ENCODE measurements around the gene LRRC17. TPM values are rescaled to one million over a fixed set of nuclear protein-coding genes. Genes with fewer than 3 reads are reported as not detected.

The LRRC17 gene
- total and polyA plus RNA-seq, 2 of the 4 experiments (the other 2 are of a cell fraction) = 250 to 280 TPM

DNA sequence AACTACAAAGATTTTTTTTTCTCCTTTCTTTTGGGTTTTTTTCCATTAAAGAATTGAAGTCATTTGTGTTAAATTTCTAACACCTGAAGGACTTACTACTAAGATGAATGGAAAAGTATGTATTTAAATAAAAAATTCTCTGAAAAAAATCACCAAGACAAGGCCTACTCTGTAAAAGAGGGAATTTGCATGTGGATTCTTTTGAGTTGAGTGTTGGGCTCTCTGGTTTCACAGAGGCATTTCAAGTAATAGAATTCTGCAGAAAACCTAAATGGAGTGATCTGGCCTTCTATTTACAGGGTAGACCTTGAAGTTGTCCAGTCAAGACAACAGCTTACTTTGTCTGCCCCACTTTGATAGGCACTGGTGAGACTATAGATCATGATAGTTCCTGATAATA, 4.1 kb downstream of the LRRC17 start:
- no peak for TF ChIP-seq SMC3 (IDR thresholded peaks at IDR 0.05; ENCODE audit: low read depth, low read length)
- no peak for TF ChIP-seq RCOR1 (IDR thresholded peaks at IDR 0.05; ENCODE audit: insufficient replicate concordance, low read length)
- TF ChIP-seq MAZ (IDR thresholded peaks at IDR 0.05; ENCODE audit: borderline replicate concordance, low read depth, low read length) = no peak
- no peak for TF ChIP-seq NFE2L2 (IDR thresholded peaks at IDR 0.05; ENCODE audit: low read depth, low read length)
- TF ChIP-seq FOS (IDR thresholded peaks at IDR 0.05; ENCODE audit: low read depth, low read length) = no peak
- TF ChIP-seq, protein P1, sequence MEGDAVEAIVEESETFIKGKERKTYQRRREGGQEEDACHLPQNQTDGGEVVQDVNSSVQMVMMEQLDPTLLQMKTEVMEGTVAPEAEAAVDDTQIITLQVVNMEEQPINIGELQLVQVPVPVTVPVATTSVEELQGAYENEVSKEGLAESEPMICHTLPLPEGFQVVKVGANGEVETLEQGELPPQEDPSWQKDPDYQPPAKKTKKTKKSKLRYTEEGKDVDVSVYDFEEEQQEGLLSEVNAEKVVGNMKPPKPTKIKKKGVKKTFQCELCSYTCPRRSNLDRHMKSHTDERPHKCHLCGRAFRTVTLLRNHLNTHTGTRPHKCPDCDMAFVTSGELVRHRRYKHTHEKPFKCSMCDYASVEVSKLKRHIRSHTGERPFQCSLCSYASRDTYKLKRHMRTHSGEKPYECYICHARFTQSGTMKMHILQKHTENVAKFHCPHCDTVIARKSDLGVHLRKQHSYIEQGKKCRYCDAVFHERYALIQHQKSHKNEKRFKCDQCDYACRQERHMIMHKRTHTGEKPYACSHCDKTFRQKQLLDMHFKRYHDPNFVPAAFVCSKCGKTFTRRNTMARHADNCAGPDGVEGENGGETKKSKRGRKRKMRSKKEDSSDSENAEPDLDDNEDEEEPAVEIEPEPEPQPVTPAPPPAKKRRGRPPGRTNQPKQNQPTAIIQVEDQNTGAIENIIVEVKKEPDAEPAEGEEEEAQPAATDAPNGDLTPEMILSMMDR (conservative IDR thresholded peaks at IDR 0.05; ENCODE audit: low read depth, low read length) = no peak
- TF ChIP-seq RAD21 (IDR thresholded peaks at IDR 0.05; ENCODE audit: low read length) = no peak
- TF ChIP-seq CEBPB (IDR thresholded peaks at IDR 0.05; ENCODE audit: low read depth, low read length) = no peak
- TF ChIP-seq CHD1 (IDR thresholded peaks at IDR 0.05; ENCODE audit: low read depth, low read length) = no peak
- TF ChIP-seq MXI1 (IDR thresholded peaks at IDR 0.05; ENCODE audit: borderline replicate concordance, low read depth, low read length) = no peak
- ChIA-PET POLR2A (ENCODE audit: unreplicated experiment) (no interaction called here), CTCF (interaction anchor here (1.1 to 1.9 kb wide), 3 partner anchors 11 to 145 kb away, joined by 4 to 14 read pairs (median 5); no protein-coding TSS in a partner anchor)
- no peak overlapping the region for H3K18ac ChIP-seq (ENCODE audit: low read depth, low read length)
- H3K23ac ChIP-seq (ENCODE audit: low read depth, low read length) = no peak overlapping the region
- no peaks in the 10 kb centered on the region for H3K27me3 ChIP-seq (ENCODE audit: control insufficient read depth, insufficient read depth, low read length)
- H2BK20ac ChIP-seq (ENCODE audit: low read depth, low read length) = no peak overlapping the region
- H4K91ac ChIP-seq (ENCODE audit: insufficient read depth, low read depth, low read length) = no peak overlapping the region
- no peak overlapping the region for H4K8ac ChIP-seq (ENCODE audit: low read depth in 2 of 2, low read length in 2 of 2)
- dilution Hi-C loops (cut with HindIII; ENCODE audit: low sequenced_read_pairs, unreplicated experiment) (no loop called here), intact Hi-C loops (cut with micrococcal nuclease) (loop anchor here (1.0 kb wide), 1 partner anchor 145 kb away; no protein-coding TSS in a partner anchor), in situ Hi-C loops (cut with MboI; ENCODE audit: low sequenced_read_pairs) (no loop called here)
- H4K5ac ChIP-seq (ENCODE audit: low read depth, low read length) = no peak overlapping the region
- peak; percentile 45 for ATAC-seq (ENCODE audit: low read depth)
- peak overlapping the region; percentile 41; the same call in 1 of the 2 replicates for H3K4ac ChIP-seq (ENCODE audit: low read depth, low read length)
- peaks cover 13% of the 10 kb centered on the region for H3K4me1 ChIP-seq (ENCODE audit: control insufficient read depth, insufficient read depth, low read length)
- H2AK5ac ChIP-seq (ENCODE audit: low read depth, low read length) = 0 out of 2 replicates have a peak overlapping the region, but pooled peaks have one; percentile 50
- H2BK15ac ChIP-seq (ENCODE audit: low read depth, low read length) = no peak overlapping the region
- no peak overlapping the region for H2AK9ac ChIP-seq (replicated peaks; ENCODE audit: low read depth, low read length, poor library complexity)
- peak overlapping the region; percentile 81; the same call in 1 of the 2 replicates for H3K4me2 ChIP-seq (ENCODE audit: low read depth, low read length)
- H3K56ac ChIP-seq (ENCODE audit: extremely low read depth, insufficient read depth, low read length) = no peak overlapping the region
- no peaks in the 10 kb centered on the region; the same call in 1 of the 2 replicates for H4K20me1 ChIP-seq (ENCODE audit: insufficient read depth, low read length)
- H3K36me3 ChIP-seq (ENCODE audit: control insufficient read depth, insufficient read depth, low read length) = no peaks in the 10 kb centered on the region
- peak overlapping the region; percentile 68; the same call in 1 of the 2 replicates for H2BK120ac ChIP-seq (ENCODE audit: low read depth, low read length)
- BruUV-seq (replicated peaks) = no TSS peak
- no peak overlapping the region for H2AFZ ChIP-seq (replicated peaks; ENCODE audit: low read length, poor library complexity)
- H3K9ac ChIP-seq (ENCODE audit: low read depth, low read length) = no peak overlapping the region
- no peak overlapping the region for H3K4me3 ChIP-seq (ENCODE audit: insufficient read depth, low read depth, low read length)
- peak overlapping the region; percentile 76 for H2BK5ac ChIP-seq (ENCODE audit: low read depth, low read length, poor library complexity, severe bottlenecking)
- no peak overlapping the region; the same call in 1 of the 2 replicates for H3K14ac ChIP-seq (replicated peaks; ENCODE audit: low read depth, low read length)
- DNase-seq = peak; percentile 73
- no peaks in the 10 kb centered on the region for H3K9me3 ChIP-seq (ENCODE audit: control insufficient read depth, insufficient read depth, low read length)
- peaks cover 9 to 51% of the 10 kb centered on the region in 2 experiments; a peak in 3 of 4 replicates for H3K79me1 ChIP-seq (ENCODE audit: low read depth in 1 of 2, low read length in 2 of 2)
- H3K9me1 ChIP-seq (ENCODE audit: insufficient read depth, low read length) = peaks cover 11% of the 10 kb centered on the region
- no peak overlapping the region; the same call in 1 of the 2 replicates for H3K27ac ChIP-seq (ENCODE audit: insufficient read depth, low read length)

All from IMR-90 (cell line).